H1 (cell line): Measurements from ENCODE around the gene ELMO1. TPM values are rescaled to one million over a fixed set of nuclear protein-coding genes. Genes with fewer than 3 reads are reported as not detected.

Experiments
- CTCF ChIA-PET: fragments of 300-600 bp; sonication (Branson Sonifier 250); formaldehyde crosslinking; loops from one replicate; lab custom pipeline; 2021; ENCODE audit not compliant: partially characterized antibody; lab: Charles Lee
- POLR2A ChIA-PET: fragments of 300-600 bp; sonication (Branson Sonifier 250); formaldehyde crosslinking; loops from one replicate; lab custom pipeline; 2021; ENCODE audit warnings: inconsistent platforms; ENCODE audit not compliant: partially characterized antibody; lab: Charles Lee
- DNase-seq, 2 experiments: peaks; one replicate each; pipeline versions ENCODE4 v3.0.0 to v3.0.0-alpha.2; 2010 to 2022; ENCODE audit warnings: low spot score in 2 of 2, low read depth in 1 of 2, mixed read lengths in 1 of 2
- FAIRE-seq: peaks from 2 replicates; lab custom pipeline; 2011; peaks lifted over from hg19 to GRCh38; lab: Jason Lieb, UNC
- H2AFZ ChIP-seq: 2 replicates; pipeline ENCODE4 v1.8.1; 2012; ENCODE audit warnings: low read length, inconsistent platforms
- H2AK5ac ChIP-seq: 2 replicates; pipeline ENCODE4 v1.6.1; 2013; ENCODE audit warnings: low read depth, low read length
- H2BK120ac ChIP-seq: replicated peaks from 2 replicates; pipeline ENCODE3; 2013; ENCODE audit warnings: low read depth, low read length, inconsistent platforms
- H2BK12ac ChIP-seq: 2 replicates; pipeline ENCODE4 v1.6.1; 2013; ENCODE audit warnings: low read depth, low read length
- H2BK15ac ChIP-seq: 2 replicates; pipeline ENCODE4 v1.6.1; 2013; ENCODE audit warnings: low read length
- H2BK20ac ChIP-seq: 2 replicates; pipeline ENCODE4 v1.6.1; 2013; ENCODE audit warnings: low read length
- H2BK5ac ChIP-seq: 2 replicates; pipeline ENCODE4 v1.6.1; 2013; ENCODE audit warnings: low read depth, low read length
- H3K14ac ChIP-seq: 2 replicates; pipeline ENCODE4 v1.6.1; 2013; ENCODE audit warnings: inconsistent platforms; ENCODE audit not compliant: insufficient read length
- H3K18ac ChIP-seq: 2 replicates; pipeline ENCODE4 v1.6.1; 2013; ENCODE audit warnings: low read length; ENCODE audit errors: extremely low read depth
- H3K23ac ChIP-seq: 2 replicates; pipeline ENCODE4 v1.6.1; 2013; ENCODE audit warnings: inconsistent platforms; ENCODE audit not compliant: insufficient read length
- H3K23me2 ChIP-seq: 2 replicates; pipeline ENCODE4 v1.6.1; 2013; ENCODE audit warnings: low read depth, low read length
- H3K27ac ChIP-seq: 2 replicates; pipeline ENCODE4 v1.6.1; 2011; ENCODE audit warnings: low read depth, low read length, inconsistent platforms
- H3K27me3 ChIP-seq, 4 experiments: replicated peaks in 1 of 4; 1 replicate in 1 of 4; 2 replicates in 3 of 4; pipeline versions ENCODE4 v1.6.1 to v1.8.1; 2011 to 2013; ENCODE audit warnings: low read length in 3 of 4, mild to moderate bottlenecking in 3 of 4, inconsistent platforms in 2 of 4, mixed read lengths in 2 of 4, moderate library complexity in 1 of 4; ENCODE audit not compliant: control insufficient read depth in 3 of 4, insufficient read depth in 3 of 4; ENCODE audit errors: extremely low read depth in 1 of 4
- H3K36me3 ChIP-seq, 4 experiments: 2 replicates each; pipeline versions ENCODE4 v1.6.1 to v1.8.1; 2011 to 2013; ENCODE audit warnings: mild to moderate bottlenecking in 4 of 4, low read length in 3 of 4, moderate library complexity in 2 of 4, control low read depth in 1 of 4, inconsistent platforms in 1 of 4; ENCODE audit not compliant: insufficient read depth in 4 of 4, control insufficient read depth in 2 of 4
- H3K4ac ChIP-seq: replicated peaks from 2 replicates; pipeline ENCODE3; 2013; ENCODE audit warnings: low read length, low read depth, mixed read lengths, inconsistent platforms; ENCODE audit not compliant: insufficient read length
- H3K4me1 ChIP-seq, 4 experiments: replicated peaks in 1 of 4; 1 replicate in 1 of 4; 2 replicates in 3 of 4; pipeline versions ENCODE4 v1.6.1 to v1.8.1; 2011 to 2013; ENCODE audit warnings: low read length in 3 of 4, inconsistent platforms in 2 of 4, mixed read lengths in 1 of 4; ENCODE audit not compliant: insufficient read depth in 4 of 4, control insufficient read depth in 3 of 4
- H3K4me2 ChIP-seq, 2 experiments: 2 replicates each; pipeline versions ENCODE4 v1.6.1 to v1.8.1; 2011 to 2013; ENCODE audit warnings: low read depth in 2 of 2, low read length in 2 of 2, control low read depth in 1 of 2, inconsistent platforms in 1 of 2, mild to moderate bottlenecking in 1 of 2; ENCODE audit not compliant: insufficient read depth in 1 of 2
- H3K4me3 ChIP-seq, 4 experiments: fragments of 200-600, 300-600 bp in 1 of 4; sonication (generic), shearing (Covaris generic), sonication (Bioruptor Twin) in 1 of 4; 2 replicates each; pipeline versions ENCODE4 v1.5.1 to v1.8.1; 2011 to 2016; ENCODE audit warnings: low read length in 4 of 4, low read depth in 3 of 4, control low read depth in 2 of 4, inconsistent platforms in 2 of 4, mild to moderate bottlenecking in 2 of 4, mixed read lengths in 1 of 4, moderate library complexity in 1 of 4; ENCODE audit not compliant: insufficient read depth in 2 of 4; ENCODE audit errors: extremely low read depth in 1 of 4
- H3K56ac ChIP-seq: replicated peaks from 2 replicates; pipeline ENCODE3; 2013; ENCODE audit warnings: low read depth, mild to moderate bottlenecking, mixed read lengths, low read length, inconsistent platforms; ENCODE audit not compliant: insufficient read length
- H3K79me1 ChIP-seq: 2 replicates; pipeline ENCODE4 v1.6.1; 2013; ENCODE audit warnings: low read depth, low read length, control low read depth
- H3K79me2 ChIP-seq, 2 experiments: 2 replicates each; pipeline versions ENCODE4 v1.6.1 to v1.8.1; 2012 to 2013; ENCODE audit warnings: low read length in 2 of 2, mild to moderate bottlenecking in 2 of 2, inconsistent platforms in 1 of 2; ENCODE audit not compliant: insufficient read depth in 2 of 2, control insufficient read depth in 1 of 2
- H3K9ac ChIP-seq, 4 experiments: replicated peaks in 1 of 4; 1 replicate in 1 of 4; 2 replicates in 3 of 4; pipeline versions ENCODE4 v1.6.1 to v1.8.1; 2011 to 2013; ENCODE audit warnings: low read depth in 3 of 4, low read length in 3 of 4, control low read depth in 2 of 4, mild to moderate bottlenecking in 2 of 4, moderate library complexity in 2 of 4, inconsistent platforms in 1 of 4; ENCODE audit errors: extremely low read depth in 1 of 4
- H3K9me3 ChIP-seq, 2 experiments: 2 replicates each; pipeline versions ENCODE4 v1.6.1 to v1.8.1; 2012 to 2013; ENCODE audit warnings: mild to moderate bottlenecking in 2 of 2, moderate library complexity in 2 of 2, control low read depth in 1 of 2, inconsistent platforms in 1 of 2, low read depth in 1 of 2, low read length in 1 of 2, mixed read lengths in 1 of 2; ENCODE audit not compliant: insufficient read depth in 2 of 2
- H4K20me1 ChIP-seq, 2 experiments: replicated peaks in 1 of 2; 2 replicates each; pipeline versions ENCODE3 to v1.8.1; 2011 to 2013; ENCODE audit warnings: inconsistent platforms in 2 of 2, low read length in 2 of 2, mild to moderate bottlenecking in 1 of 2; ENCODE audit not compliant: insufficient read depth in 2 of 2, control insufficient read depth in 1 of 2
- H4K5ac ChIP-seq: 2 replicates; pipeline ENCODE4 v1.6.1; 2013; ENCODE audit warnings: low read length, low read depth, mixed read lengths, inconsistent platforms; ENCODE audit not compliant: insufficient read length
- H4K8ac ChIP-seq: 2 replicates; pipeline ENCODE4 v1.8.0; 2013; ENCODE audit warnings: mild to moderate bottlenecking, moderate library complexity, low read length, inconsistent platforms; ENCODE audit not compliant: insufficient read depth; ENCODE audit errors: extremely low read depth
- H4K91ac ChIP-seq: replicated peaks from 2 replicates; pipeline ENCODE3; 2013; ENCODE audit warnings: low read length, mixed read lengths, inconsistent platforms; ENCODE audit not compliant: insufficient read length
- NANOG ChIP-seq: IDR thresholded peaks from 2 replicates; pipeline ENCODE4 v1.6.1; 2011; ENCODE audit warnings: low read length, low read depth, mild to moderate bottlenecking, inconsistent platforms; ENCODE audit not compliant: insufficient read depth, poor library complexity, severe bottlenecking
- NRF1 ChIP-seq: IDR thresholded peaks from 2 replicates; pipeline ENCODE4 v1.6.1; 2011; ENCODE audit warnings: mild to moderate bottlenecking, low read depth, low read length, improper control_type of control experiment
- RNF2 ChIP-seq: fragments of 200-900, 300-1000 bp; sonication (generic); IDR thresholded peaks from 2 replicates; pipeline ENCODE4 v1.7.1; 2016; ENCODE audit warnings: borderline replicate concordance, low read depth, mild to moderate bottlenecking, antibody characterized with exemption, low read length; ENCODE audit not compliant: poor library complexity, severe bottlenecking; ENCODE audit errors: missing control alignments
- RXRA ChIP-seq: IDR thresholded peaks from 2 replicates; pipeline ENCODE4 v1.6.1; 2011; ENCODE audit warnings: low read depth, mild to moderate bottlenecking, low read length, moderate library complexity; ENCODE audit not compliant: insufficient read depth
- SIN3A ChIP-seq, 2 experiments: IDR thresholded peaks in 1 of 2; conservative IDR thresholded peaks in 1 of 2; 2 replicates each; pipeline ENCODE4 v1.6.1; 2011 to 2012; ENCODE audit warnings: low read length in 2 of 2, improper control_type of control experiment in 1 of 2, low read depth in 1 of 2, mild to moderate bottlenecking in 1 of 2
- YY1 ChIP-seq: IDR thresholded peaks from 2 replicates; pipeline ENCODE4 v1.6.1; 2011; ENCODE audit warnings: low read depth, mild to moderate bottlenecking, low read length
- WGBS, 2 experiments: shearing (Covaris generic) in 1 of 2; methylation state at CpG; one replicate each; pipeline versions ENCODE4 v1.1.6 to v1.1.7; 2013 to 2015; ENCODE audit warnings: low lambda C conversion rate in 2 of 2, mixed read lengths in 2 of 2, inconsistent platforms in 1 of 2, low coverage in 1 of 2, missing lambda C conversion rate in 1 of 2; ENCODE audit not compliant: insufficient replicate concordance in 2 of 2, insufficient coverage in 1 of 2, insufficient read length in 1 of 2; ENCODE audit errors: extremely low coverage in 1 of 2, missing lambda C conversion rate in 1 of 2; 5-methylcytosine and 5-hydroxymethylcytosine counted together
- polyA plus RNA-seq, 7 experiments: library from polyadenylated mRNA; depleted of rRNA in 3 of 7; stranded (reverse) in 5 of 7; unstranded in 2 of 7; fragments of >200 nt in 5 of 7; fragments of 200-250 nt in 2 of 7; gene quantifications; 1 replicate in 5 of 7; 2 replicates in 1 of 7; 4 replicates in 1 of 7; pipeline versions ENCODE4 v1.2.1 to v1.2.3, GENCODE V29; 2011 to 2013; ENCODE audit warnings: missing spikeins in 2 of 7, mixed read lengths in 2 of 7
- total RNA-seq: library from RNA; stranded (reverse); fragmentation: NEBNext Ultra II Directional; extraction: Animal tissue kit (Norgen Biotek cat#: 25700); gene quantifications from 2 replicates; pipeline ENCODE4 v1.2.1, GENCODE V29; 2021
- TF ChIP-seq, protein P1 (sequence below): IDR thresholded peaks from 2 replicates; pipeline ENCODE4 v1.6.1; 2012; ENCODE audit warnings: inconsistent platforms

ELMO1 gene
- total and polyA plus RNA-seq, 2 of the 8 experiments (the other 6 are each of a cell fraction or from before 2014, with no cell fraction given) = 18.4 to 21.0 TPM

DNA sequence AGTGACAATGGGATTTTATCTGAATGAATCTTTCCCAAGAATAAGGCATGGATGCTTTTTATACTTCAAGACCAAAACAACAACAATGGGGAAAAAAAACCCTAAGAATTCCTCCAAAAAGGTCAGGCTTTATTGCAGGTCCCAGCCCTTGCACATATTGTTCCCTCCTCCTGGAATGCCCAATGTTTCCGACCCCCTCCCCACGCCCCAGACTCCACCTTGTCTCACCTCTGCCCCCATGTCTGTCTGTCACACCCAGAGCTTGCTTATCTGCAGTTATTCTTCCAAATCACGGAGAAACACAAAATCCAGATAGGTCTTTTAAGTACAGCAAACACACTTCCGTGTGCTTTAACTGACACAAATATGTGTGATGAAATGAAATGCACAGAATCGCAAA is 43.5 kb downstream of the ELMO1 start:
- no peaks in the 10 kb centered on the region for H3K27me3 ChIP-seq
- H3K4me3 ChIP-seq = no peak overlapping the region
- no peak overlapping the region for H3K4me2 ChIP-seq
- no peak overlapping the region for H3K56ac ChIP-seq
- H3K14ac ChIP-seq = no peak overlapping the region
- no peak overlapping the region for H3K23ac ChIP-seq
- no peaks in the 10 kb centered on the region for H3K23me2 ChIP-seq
- H2AK5ac ChIP-seq = no peak overlapping the region
- H2BK120ac ChIP-seq = no peak overlapping the region
- ChIA-PET POLR2A (no interaction called here), CTCF (interaction anchor here (1.2 kb wide), 1 partner anchor 16 kb away, joined by 3 read pairs; no protein-coding TSS in a partner anchor)
- no peak for DNase-seq
- WGBS, 2 experiments = 92% methylated on average over 5 of the region's 5 CpGs; no CpG with 5 or more reads in 1 of the 2 experiments
- H3K4ac ChIP-seq = no peak overlapping the region
- 0 out of 4 replicates have a peak, but pooled peaks cover 0 to 4% of the 10 kb centered on the region in 2 experiments for H3K79me2 ChIP-seq
- no peak overlapping the region for H2BK12ac ChIP-seq
- FAIRE-seq = no peak
- H3K36me3 ChIP-seq = no peaks in the 10 kb centered on the region
- TF ChIP-seq YY1 (no peak), SIN3A (conservative IDR thresholded peaks at IDR 0.05 in 1 of 2, IDR thresholded peaks at IDR 0.05 in 1 of 2; ENCODE audit: low read depth in 1 of 2, low read length in 2 of 2) (no peak), RXRA (no peak), RNF2 (no peak), NRF1 (no peak), NANOG (no peak)
- TF ChIP-seq, protein P1, sequence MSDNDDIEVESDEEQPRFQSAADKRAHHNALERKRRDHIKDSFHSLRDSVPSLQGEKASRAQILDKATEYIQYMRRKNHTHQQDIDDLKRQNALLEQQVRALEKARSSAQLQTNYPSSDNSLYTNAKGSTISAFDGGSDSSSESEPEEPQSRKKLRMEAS = no peak
- no peak overlapping the region for H2BK5ac ChIP-seq
- H2BK20ac ChIP-seq = no peak overlapping the region
- no peak overlapping the region for H3K9ac ChIP-seq
- H4K20me1 ChIP-seq = peaks cover 0 to 2% of the 10 kb centered on the region in 2 experiments
- H4K5ac ChIP-seq = no peak overlapping the region
- H3K4me1 ChIP-seq = no peaks in the 10 kb centered on the region
- peaks cover 0 to 2% of the 10 kb centered on the region in 2 experiments; a peak in 1 of 4 replicates for H3K9me3 ChIP-seq
- H3K79me1 ChIP-seq = no peaks in the 10 kb centered on the region
- no peak overlapping the region for H2AFZ ChIP-seq
- no peak overlapping the region for H2BK15ac ChIP-seq
- no peak overlapping the region for H3K27ac ChIP-seq
- no peak overlapping the region for H4K8ac ChIP-seq
- H4K91ac ChIP-seq = no peak overlapping the region
- H3K18ac ChIP-seq = no peak overlapping the region
